Measurements from ENCODE around the gene FXN.

- TF ChIP-seq CTCF (IDR thresholded peaks at IDR 0.05) (no peak), POLR2A (IDR thresholded peaks at IDR 0.05) (no peak)
These were observed 41.0 kb downstream of the FXN start for GRCh38 chr9:69076550-69076949.
